DMS53 (cell line): ENCODE results near the gene TGFA.
A peak's percentile ranks its signal among the peaks of the same experiment; 100 is the strongest.

Experiments
- DNase-seq: peaks from one replicate; lab custom pipeline; 2025; lab: John Stamatoyannopoulos, UW

The TGFA gene

DNA sequence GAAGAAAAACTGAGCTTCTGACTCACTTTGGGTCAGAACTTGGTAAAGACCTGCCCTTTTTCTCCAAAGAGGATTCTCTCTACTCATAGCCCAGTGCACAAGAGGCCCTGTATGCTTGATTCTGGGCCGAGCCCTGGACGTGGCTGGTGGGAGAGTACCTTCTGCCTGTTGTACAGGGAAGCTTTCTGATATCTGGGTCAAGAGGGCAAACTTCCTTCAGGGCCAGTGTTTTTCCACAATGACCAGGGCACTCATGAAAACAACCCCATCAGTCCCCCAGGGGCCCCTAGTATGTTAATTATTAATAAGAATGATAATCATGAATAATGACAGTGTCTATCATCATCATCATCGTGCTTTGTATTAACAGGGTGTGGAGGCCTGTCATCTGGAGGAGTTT lies 90.0 kb downstream of the TGFA start:
- no peak for DNase-seq

DNA sequence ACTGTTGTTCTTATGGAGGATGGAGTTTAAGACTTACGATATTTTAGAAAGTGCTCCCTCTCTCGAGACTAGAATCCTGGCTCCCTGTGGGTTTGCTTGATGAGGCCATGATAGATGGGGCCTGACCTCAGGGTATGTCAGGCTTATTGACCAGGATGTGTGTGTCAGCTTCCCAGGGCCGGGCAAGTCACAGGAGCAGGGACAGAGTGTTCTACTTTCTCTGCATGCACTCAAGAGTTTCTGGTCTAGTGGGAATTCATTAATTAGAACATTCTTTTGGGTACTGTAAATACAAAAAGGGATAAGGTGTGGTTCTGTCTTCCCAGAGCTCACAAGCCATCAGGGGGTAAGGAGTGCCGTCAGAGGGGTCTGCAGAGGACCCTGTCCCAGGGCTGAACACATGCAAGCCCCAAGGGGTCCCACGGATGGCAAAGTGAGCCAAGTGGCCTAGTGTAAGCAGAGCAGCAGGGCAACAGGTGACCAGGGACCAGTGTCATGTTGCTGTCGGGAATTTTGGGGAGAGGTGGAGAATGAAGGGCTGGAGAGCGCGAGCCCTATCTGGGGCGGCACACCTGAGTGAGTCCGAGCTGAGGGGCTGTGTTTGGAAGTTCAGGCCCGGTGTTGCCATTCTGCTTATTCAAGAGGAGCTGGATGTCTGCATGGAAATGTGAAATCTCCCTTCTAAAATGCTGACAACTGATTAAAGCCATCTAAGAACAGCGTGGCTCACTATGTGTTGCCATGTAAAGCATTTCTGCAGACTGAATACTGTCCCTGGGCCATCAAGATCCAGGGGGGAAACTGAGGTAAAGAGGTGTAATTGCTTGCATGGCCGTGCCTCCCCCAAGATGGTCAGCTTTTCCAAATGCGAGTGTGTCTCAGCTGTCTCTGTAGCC lies 91.4 kb downstream of the TGFA start:
- DNase-seq, result no peak

DNA sequence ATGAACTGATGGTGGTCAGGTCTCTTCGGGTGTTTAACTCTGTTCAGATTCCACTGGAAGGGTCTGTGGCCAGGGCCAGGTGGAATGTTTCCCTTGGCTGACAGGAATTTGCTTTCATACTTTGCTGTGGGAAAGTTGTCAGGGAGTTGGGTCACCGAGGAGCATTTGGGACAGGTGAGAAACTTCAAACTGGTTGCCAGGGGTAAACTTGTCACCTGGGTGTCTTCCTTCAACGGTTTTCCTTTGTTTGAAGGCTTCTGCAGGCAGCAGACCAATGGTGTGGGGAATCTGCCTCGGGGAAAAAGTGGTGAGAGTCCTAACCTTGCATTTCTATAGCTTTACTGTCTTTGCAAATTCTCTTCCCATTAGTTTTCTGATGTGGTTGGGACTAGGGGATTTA lies 92.2 kb downstream of the TGFA start:
- no peak for DNase-seq

DNA sequence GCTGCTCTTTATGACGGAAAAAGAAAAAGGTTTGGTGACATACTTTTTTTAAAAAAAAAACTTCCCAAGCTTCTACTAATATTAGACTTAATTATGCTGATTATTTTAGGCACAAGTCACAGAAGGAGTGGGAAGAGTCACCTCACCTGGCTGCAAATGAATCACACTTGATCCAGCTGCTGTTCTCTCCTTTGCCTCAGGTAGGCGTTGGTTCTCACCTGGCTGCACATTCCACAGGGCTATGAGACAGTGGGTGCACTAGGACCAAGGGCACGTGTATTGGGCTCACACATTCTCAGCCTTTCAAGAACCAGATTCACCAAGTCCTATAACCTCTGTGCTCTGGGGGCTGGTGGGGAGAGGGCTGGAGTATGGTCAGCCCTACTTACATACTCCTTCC lies 93.3 kb downstream of the TGFA start:
- DNase-seq, result peak; percentile 19

DNA sequence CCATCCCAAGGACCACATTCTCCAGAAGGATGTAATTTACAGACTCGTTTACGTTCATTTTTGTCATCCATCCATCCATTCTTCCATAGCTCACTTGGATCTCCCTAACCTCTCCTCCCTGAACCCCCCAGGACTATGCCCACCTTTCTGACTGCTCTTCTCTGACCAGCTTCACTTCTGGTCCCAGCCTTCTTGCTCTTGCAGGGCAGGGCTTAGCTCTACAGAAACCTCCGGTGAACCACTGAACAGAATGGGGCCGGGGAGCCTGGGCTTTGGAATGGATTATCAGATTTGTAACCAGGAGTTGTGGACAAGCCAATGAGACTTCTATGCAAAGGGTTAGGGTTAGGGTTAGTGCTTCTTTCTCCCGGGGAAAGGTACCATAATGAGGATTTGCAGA lies 95.0 kb downstream of the TGFA start:
- DNase-seq, result no peak

DNA sequence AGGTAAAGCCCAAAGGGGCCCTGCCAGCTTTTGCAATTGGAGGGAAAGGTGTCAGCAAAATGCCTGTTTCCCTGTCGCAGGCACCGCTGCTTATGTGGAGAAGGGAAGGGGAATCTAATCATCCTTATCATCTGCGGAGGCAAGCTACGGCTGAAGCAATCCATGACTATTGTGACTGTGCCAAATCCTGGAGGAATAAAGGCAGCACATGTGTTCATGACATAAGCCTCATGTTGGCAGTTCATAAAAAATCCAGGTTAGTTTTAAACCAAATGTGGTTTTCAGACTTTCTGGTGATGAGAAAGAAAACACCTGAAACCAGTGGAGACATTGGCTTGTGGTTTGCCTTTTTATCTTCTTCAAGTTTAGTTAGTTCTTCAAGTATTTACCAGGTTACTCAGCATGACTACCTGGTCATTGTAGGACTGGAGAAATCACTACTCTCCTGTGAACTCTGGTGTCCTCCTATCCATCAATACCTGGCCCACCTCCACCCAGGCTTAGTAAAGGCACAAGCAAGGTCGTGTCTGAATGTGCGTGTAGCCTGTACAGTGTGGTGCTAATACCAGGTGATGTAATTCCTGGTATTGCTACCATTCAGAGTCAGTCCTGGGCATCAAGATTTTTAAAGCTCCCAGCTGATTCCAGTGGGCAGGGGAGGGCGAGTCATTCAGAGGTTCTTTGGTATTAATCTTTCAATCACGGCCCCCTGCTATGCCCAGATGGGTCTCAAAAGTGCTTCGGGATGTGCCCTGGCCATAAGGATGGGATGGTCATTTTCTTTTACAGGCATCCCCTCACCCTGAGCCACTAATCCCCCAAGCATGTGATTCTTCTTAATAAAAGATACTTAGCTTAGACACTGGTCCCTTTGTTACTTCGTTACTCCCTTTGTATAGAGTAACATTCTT lies 96.8 kb downstream of the TGFA start:
- DNase-seq, result no peak

DNA sequence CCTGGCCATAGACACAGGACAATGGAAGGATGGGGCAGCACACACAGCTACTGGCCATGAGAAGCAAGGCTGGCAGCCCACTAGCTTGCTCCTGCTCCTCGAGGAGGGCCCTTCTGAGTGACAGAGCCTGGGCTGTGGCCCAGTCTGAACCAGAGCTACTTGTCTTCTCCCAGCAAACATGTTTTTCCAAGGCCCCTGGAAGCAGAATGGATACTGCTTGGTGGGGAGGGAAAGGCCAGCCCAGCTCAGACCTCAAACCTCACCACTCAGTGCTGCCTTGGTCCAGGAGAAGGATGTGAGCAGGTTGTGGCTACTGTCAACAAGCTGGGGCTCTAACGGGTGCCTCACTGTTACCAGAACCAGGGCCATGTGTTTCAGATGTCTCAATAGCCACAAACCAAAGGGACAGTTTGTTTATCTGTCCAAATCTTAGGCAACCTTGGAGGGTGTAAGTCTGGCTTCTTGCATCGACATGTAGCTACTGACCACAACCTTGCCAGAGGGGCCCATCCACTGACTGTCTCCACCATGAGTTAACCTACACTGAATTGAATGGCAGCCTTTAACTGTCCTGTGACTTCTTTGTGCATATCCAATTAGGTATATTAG lies 98.6 kb downstream of the TGFA start:
- DNase-seq, result no peak

DNA sequence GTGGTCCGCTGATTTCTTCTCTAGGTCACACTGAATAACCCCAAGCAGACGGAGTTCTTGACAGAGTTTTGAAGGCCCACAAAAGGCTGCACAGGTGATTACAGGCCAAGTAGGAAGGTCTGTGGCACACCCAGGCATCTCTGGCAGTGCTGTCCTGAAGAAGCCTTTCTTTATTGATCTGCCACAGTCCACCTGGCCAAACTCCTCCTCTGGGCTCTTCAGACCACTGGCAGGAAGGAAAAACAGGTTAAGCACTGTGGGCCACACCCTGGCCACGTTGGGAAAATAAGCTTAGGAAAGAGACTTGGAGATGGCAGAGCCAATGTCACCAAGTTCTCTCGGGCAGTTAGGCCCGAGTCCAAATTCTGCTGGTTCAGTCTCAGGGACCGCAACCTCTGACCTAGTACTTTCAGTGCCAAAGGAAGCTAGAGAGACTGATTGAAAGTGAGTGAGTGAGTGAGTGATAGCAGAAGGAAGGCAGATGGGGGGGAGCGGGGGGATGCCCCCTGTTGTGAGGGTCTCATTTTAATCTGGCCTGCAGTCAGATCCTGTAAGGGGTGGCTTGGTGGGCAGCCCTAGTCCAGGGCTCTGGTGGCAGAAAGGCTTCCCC lies 102.9 kb downstream of the TGFA start:
- no peak for DNase-seq

DNA sequence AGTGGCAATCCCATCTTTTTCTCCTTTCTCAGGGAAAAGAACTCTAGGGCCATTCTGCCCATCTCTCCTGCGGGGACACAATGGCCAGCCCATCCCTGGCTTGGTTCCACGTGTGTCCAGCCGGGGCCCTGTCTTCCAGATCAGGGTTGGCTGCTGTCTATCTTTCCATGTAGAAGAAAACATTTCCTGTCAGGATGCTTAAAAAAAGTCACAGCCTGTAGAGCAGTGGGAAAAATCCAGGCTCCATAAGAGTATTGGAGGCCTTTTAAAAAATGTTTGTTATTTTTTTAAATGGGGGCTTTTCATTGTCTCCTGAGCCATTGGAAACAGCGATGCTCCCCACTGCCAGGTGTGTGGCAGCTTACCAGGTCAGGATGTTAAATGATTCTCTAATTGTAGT lies 105.6 kb downstream of the TGFA start:
- no peak for DNase-seq

DNA sequence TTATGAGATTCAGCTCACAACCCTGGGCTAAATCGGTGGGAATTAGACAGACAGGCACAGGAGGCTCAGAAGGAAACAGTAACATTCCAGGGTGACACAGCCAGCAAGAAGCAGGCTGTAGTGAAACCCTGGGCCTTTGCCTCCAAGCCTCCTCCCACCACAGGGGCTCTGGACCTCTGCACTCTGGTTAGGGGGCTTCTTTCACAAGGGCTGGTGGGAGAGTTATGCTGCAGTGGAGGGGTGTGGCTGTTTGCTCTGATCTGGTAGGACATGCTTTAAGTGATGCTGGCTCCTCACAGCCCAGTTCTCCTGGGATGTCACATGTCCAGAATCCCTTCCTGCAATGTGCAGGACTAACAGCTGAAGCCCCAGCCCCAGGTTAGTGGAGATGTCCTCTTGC lies 109.9 kb downstream of the TGFA start:
- DNase-seq, result no peak

DNA sequence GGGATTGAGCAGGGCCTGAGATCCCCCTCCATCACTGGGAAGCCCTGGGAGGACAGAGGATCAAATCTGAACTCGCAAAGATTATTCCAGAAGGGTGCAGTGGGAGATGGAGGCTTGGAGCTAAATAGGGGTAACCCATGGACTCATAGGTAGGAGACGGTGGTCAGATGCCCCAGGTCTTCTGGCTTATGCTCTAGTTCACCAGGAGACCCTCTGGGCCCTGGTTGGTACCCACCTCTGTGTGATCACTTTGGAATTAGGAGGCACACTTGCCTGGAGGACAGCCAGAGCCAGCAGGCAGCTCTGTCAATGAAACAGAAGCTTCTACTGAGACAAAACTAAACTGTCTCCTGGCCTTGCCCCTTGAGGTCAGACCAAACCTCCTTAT lies 110.6 kb downstream of the TGFA start:
- no peak for DNase-seq

DNA sequence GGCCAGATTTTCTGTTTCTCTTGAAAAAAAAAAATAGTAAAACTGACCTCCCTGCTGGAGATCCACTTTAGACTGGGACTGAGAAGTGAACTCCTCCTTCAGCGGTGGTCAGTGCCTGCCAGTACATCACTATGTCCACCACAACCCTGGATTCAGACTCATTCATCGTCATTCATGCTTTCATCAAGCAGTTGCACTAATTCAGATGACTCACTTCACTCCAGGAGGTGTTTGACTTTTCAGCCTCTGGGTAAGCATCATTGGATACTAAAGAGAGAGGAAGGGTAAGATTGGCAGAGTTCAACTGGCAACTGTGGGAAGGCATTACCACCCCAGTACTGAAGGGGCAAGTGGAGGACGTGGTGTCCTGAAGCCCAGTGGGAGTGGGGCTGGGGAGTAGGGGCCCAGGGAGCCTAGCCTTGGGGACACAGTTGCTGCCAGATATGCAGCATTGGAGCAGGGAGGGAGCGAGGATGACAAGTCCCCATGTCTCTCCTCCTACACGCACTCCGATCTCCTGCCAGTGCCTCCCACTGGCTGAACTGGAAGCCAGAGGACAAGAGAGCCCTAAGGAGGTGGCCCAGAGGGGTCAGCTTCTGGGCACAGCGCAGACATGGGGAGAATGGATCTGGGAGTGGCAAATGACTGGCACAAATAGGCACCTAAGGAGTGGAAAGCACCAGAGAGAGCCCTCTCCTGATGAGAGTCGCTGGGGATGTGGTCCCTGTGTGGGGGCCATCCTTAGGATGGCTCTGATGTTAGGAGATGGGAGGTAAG lies 111.1 kb downstream of the TGFA start:
- peak; percentile 20 for DNase-seq

DNA sequence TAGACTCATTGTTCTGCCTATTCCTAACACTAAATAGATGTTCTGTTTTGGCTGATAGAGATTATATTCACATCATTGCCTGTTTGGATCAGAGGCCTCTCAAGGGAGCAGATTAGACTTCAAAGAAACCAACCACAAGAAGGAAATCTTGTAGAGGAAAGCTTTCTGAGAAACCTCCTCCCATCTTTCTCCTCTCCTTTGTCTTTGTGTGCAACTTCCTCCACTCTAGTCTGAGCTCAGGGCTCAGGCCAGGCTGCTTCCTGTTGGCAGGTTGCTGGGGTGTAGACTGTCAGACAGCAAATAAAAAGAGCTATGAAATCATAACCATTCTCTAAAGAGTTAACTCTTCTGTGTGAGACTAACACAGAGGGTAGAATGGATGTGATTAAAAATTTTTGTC lies 113.0 kb downstream of the TGFA start:
- no peak for DNase-seq

DNA sequence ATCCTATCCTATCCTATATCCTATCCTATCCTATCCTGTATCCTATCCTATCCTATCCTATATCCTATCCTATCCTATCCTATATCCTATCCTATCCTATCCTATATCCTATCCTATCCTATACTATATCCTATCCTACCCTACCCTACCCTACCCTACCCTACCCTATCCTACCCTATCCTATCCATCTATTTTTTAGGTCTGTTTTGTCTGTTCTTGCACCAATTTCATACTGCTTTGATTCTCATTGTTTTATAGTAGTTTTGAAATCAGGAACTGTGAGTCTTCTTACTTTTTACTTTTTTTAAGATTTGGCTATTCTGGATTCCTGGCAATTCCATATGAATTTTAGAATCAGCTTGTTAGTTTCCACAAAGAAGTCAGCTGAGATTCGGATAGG lies 118.5 kb downstream of the TGFA start:
- no peak for DNase-seq

DNA sequence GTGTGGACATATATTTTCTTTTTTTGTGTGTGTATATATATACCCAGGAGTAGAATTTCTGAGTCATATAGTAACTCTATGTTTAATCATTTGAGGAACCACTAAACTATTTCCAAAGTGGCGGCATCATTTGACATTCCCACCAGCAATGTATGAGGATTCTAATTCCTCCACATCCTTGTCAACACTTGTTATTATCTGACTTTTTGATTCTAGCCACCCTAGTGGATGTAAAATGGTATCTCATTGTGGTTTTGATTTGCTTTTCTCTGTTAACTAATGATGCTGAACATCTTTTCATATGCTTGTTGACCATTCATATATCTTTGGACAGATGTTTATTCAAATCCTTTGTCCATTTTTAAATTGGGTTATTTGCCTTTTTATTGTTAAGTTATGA lies 120.3 kb downstream of the TGFA start:
- no peak for DNase-seq

DNA sequence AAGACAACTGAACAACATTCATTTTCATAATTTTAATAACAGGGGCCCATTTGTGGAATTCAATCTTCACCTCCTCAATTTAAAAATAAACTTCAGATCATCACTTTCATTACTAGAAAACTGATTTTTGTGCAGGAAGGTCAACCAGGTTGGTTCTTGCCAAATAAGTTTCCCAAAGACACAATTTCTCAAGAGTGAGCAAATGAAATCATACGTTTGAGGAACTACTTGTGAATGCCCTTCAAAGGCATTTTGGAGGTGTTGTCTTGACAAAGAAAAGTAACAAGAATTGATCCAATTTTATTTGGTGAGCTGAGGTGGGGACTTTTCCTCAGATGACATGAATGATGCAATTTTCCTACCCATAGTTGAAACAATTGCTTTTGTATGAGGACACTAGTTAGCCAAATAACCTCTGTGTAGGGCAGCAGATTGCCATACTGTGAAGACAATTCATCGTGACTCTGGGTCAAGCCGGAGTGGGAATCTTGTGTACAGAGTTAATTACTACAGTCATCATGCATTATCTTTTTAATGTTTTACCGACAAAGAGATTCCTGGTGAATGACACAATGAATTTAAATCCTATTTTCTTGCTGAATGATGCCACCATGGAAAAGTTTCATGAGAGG lies 121.8 kb downstream of the TGFA start:
- DNase-seq, result no peak

DNA sequence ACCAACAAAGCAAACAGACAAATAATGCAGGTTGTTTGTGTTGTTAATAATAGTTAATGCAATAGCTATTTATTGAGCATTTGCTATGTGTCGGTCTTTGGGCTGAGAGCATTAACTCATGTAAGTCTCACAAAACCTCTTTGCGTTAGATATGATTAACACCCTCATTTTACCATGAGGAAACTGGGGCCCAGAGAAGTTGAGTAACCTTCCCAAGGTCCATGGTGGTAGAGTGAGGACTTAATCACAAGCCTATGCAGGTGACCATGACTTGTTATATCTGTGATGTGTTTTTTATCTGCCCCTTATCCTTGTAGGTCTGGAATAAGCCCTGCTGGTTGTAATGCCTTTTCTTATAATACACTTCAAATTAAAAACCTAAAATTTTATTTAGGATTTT lies 127.3 kb downstream of the TGFA start:
- DNase-seq, result no peak

DNA sequence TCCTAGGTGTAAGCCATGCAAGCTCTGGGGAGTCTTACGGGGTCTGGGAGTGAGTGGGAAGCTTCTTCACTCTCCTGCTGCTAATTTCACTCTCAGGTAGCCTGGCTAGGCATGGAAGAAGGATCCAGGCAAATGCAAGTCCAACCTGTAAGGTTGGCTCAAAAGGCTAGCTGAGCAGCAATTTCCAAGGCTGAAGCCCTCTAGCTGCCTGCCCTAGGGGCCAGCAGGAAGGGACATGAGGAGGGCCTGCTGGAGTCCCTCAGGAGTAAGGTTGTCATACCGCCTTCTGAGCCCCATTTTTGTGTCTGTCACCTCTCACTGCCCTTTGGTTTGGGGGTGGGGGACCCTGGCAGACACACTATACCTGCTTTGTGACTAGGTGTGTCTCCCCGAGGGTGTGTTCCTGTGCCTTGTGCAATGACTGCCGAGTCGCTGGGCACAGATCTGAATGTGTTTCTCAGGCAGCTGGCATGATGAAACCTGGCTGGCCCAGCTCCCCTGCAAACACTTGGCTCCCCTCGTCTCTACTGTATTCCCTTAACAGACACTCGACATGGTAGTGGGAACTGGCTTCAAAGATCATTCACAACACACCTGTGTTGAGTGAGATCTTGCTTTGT lies 127.8 kb downstream of the TGFA start:
- peak; percentile 56 for DNase-seq

DNA sequence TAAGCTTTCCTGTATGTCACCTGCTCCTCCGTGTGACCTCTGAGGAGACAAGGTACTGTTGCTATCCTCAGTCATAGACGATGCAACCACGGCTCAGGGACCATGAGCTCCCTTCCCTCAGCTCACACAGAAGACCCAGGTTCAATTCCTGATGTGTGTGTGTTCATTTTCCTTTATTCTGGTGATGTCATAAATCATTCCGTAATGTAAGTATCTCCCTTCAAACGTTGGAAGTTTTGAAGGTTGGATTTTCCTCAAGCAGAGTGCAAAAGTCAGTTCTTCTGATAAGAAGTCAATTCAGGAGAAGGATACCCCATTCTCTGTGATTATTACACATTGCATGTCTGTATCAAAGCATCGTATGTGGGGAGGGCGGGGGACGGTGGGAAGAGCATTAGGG lies 132.9 kb downstream of the TGFA start:
- no peak for DNase-seq

DNA sequence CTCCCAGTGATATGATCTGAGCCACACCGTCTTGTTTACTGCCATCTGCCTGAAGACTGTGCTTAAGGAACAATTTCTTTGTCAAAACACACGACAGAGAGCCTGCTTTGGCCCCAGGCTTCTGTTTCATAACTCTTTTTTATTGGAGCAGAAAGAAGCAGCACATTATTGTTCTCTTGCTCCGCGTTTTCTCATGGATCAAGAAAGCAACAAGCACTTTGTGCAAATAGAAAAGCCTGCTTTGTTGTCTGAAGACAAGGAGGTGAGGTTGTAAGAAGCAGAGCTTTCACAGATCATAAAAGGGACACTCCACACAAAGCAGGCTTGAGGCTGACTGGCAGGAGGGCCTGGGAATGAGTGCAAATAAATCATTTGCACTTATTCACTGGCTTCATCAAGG lies 133.5 kb downstream of the TGFA start:
- no peak for DNase-seq

DNA sequence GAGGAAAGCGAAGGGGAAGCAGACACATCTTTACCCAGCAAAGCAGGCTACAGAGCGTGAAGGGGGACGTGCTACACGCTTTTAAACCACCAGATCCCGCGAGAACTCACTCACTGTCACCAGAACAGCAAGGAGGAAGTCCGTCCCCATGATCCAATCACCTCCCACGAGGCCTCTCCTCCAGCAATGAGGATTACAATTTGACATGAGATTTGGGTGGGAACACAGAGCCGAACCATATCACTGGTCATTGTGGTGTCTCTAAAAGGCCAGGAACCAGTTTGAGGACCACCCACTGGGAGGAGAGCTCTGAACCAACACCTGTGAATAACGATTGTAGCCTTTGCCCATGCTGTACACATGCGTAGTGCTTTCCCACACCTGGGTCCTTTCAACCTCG lies 135.1 kb downstream of the TGFA start:
- DNase-seq, result no peak
